ENCODE data around the gene ANXA7.
"Not testable (repeated sequence)": the region's sequence is repeated elsewhere in the genome, so short reads cannot be mapped to it uniquely, and the experiment has no call there.

The ANXA7 gene

DNA sequence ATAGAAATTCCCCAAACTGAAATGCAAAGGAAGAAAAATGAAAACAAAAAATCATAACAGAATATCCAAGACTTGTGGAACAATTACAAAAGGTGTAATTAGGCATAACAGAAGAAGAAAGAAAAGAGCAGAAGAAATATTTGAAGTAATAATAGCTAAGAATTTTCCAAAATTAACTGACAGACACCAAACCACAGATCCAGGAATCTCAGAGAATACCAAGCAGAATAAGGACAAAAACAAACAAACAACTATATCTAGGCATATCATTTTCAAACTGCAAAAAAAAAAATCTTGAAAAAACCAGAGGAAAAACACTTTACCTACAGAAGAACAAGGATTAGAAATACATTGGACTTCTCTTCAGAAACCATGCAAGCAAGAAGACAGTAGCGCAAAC is 80.7 kb downstream of the ANXA7 start:
- no peak for DNase-seq

DNA sequence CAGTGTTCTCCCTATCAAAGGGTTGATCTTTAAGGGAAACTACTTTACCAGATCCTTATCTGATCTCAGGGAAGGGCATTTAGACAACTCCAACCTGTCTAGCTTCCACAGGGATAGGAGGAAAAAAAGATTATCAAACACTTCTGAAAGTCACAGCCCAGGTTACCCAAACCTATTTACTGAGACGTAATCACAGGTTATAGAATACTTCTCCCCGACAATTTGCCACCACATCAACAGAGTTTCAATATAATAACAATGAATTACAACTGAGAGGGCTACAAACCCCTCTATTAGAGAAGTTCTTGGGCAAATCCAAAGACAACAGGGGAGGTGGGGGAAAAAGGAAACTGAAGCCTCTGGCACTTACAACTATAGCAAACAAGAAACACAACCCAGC is 81.5 kb downstream of the ANXA7 start:
- peak in 1 of 3 experiments; percentile 2 for DNase-seq

DNA sequence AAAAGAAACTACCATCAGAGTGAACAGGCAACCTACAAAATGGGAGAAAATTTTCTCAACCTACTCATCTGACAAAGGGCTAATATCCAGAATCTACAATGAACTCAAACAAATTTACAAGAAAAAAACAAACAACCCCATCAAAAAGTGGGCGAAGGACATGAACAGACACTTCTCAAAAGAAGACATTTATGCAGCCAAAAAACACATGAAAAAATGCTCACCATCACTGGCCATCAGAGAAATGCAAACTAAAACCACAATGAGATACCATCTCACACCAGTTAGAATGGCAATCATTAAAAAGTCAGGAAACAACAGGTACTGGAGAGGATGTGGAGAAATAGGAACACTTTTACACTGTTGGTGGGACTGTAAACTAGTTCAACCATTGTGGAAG is 85.3 kb downstream of the ANXA7 start:
- DNase-seq = not testable (repeated sequence)

DNA sequence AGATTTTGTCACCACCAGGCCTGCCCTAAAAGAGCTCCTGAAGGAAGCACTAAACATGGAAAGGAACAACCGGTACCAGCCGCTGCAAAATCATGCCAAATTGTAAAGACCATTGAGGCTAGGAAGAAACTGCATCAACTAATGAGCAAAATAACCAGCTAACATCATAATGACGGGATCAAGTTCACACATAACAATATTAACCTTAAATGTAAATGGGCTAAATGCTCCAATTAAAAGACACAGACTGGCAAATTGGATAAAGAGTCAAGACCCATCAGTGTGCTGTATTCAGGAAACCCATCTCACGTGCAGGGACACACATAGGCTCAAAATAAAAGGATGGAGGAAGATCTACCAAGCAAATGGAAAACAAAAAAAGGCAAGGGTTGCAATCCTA is 88.6 kb downstream of the ANXA7 start:
- DNase-seq = not testable (repeated sequence)

Data from NCI-H1417 (cell line).